ENCODE measurements around the gene ZNF705A. TPM values are rescaled to one million over a fixed set of nuclear protein-coding genes. Genes with fewer than 3 reads are reported as not detected.
"Not testable (repeated sequence)": the region's sequence is repeated elsewhere in the genome, so short reads cannot be mapped to it uniquely, and the experiment has no call there.

ZNF705A gene
- total RNA-seq: not detected
- not detected for polyA plus RNA-seq
- long read RNA-seq, donor 1: 0 reads
- long read RNA-seq, donor 2, partial matches to known transcripts: 0 of 1 reads
- long read RNA-seq, donor 2, other reads (novel, unspliced or antisense): 1 of 1 reads

GRCh38 chr12:8156845-8157244 is at the start of gene ZNF705A:
Gene ZNF705A, plus strand, starts transcription at chr12:8157015. Its CDS starts 15,611 bp downstream, at chr12:8172626.
- no peak for DNase-seq
- WGBS, 2 donors: 43 to 49% methylated on average over 3 of the region's 3 CpGs
- H3K4me1 ChIP-seq (ENCODE audit: control insufficient read depth in 1 of 2, insufficient read depth in 2 of 2, low read length in 2 of 2): no peaks in the 10 kb centered on the region
- H3K9me3 ChIP-seq (ENCODE audit: control insufficient read depth, low read length): no peaks in the 10 kb centered on the region
- no peaks in the 10 kb centered on the region for H3K36me3 ChIP-seq (ENCODE audit: control insufficient read depth in 1 of 2, insufficient read depth in 2 of 2, low read length in 1 of 2)
- ATAC-seq (ENCODE audit: low FRiP score): no peak
- no peak within 1 kb of the TSS for H3K27ac ChIP-seq (ENCODE audit: low read depth in 1 of 2, low read length in 2 of 2)
- H3K27me3 ChIP-seq (ENCODE audit: control insufficient read depth in 1 of 2, insufficient read depth in 2 of 2, low read length in 1 of 2): no peaks in the 10 kb centered on the region
- no peak within 1 kb of the TSS for H3K4me3 ChIP-seq (ENCODE audit: low read length in 2 of 2)
- intact Hi-C loops (cut with DNase I): no loop called here

GRCh38 chr12:8108808-8109398 is 47.9 kb upstream of the ZNF705A start:
- peak; percentile 89 for ATAC-seq (ENCODE audit: low FRiP score)
- peak; percentile 81 to 87 for DNase-seq
- Histone ChIP-seq H3K4me3 (ENCODE audit: low read length in 2 of 2) (no peak overlapping the region), H3K27me3 (ENCODE audit: control insufficient read depth in 1 of 2, insufficient read depth in 2 of 2, low read length in 1 of 2) (no peaks in the 10 kb centered on the region), H3K27ac (ENCODE audit: low read depth in 1 of 2, low read length in 2 of 2) (no peak overlapping the region), H3K4me1 (ENCODE audit: control insufficient read depth in 1 of 2, insufficient read depth in 2 of 2, low read length in 2 of 2) (no peaks in the 10 kb centered on the region), H3K9me3 (ENCODE audit: control insufficient read depth, low read length) (no peaks in the 10 kb centered on the region), H3K36me3 (ENCODE audit: control insufficient read depth in 1 of 2, insufficient read depth in 2 of 2, low read length in 1 of 2) (no peaks in the 10 kb centered on the region)
- intact Hi-C loops (cut with DNase I): loop anchor here (2.0 to 5.0 kb wide), 2 partner anchors 128 kb away; no protein-coding TSS in a partner anchor
- WGBS, 2 donors: 0 to 2% methylated on average over 3 of the region's 3 CpGs

GRCh38 chr12:8113117-8113516 is 43.7 kb upstream of the ZNF705A start:
- DNase-seq; ATAC-seq (ENCODE audit: low FRiP score); intact Hi-C loops (cut with DNase I); H3K36me3 ChIP-seq (ENCODE audit: control insufficient read depth in 1 of 2, insufficient read depth in 2 of 2, low read length in 1 of 2); H3K9me3 ChIP-seq (ENCODE audit: control insufficient read depth, low read length); H3K4me3 ChIP-seq (ENCODE audit: low read length in 2 of 2); H3K27me3 ChIP-seq (ENCODE audit: control insufficient read depth in 1 of 2, insufficient read depth in 2 of 2, low read length in 1 of 2); H3K27ac ChIP-seq (ENCODE audit: low read depth in 1 of 2, low read length in 2 of 2); H3K4me1 ChIP-seq (ENCODE audit: control insufficient read depth in 1 of 2, insufficient read depth in 2 of 2, low read length in 2 of 2): not testable (repeated sequence)
- 95% methylated on average over 4 of the region's 4 CpGs for WGBS, 2 donors

- DNase-seq (no peak), ATAC-seq (ENCODE audit: low FRiP score) (no peak)
- 89 to 94% methylated on average over 4 of the region's 4 CpGs for WGBS, 2 donors
- no peaks in the 10 kb centered on the region for H3K27me3 ChIP-seq (ENCODE audit: control insufficient read depth in 1 of 2, insufficient read depth in 2 of 2, low read length in 1 of 2)
- H3K4me1 ChIP-seq (ENCODE audit: control insufficient read depth in 1 of 2, insufficient read depth in 2 of 2, low read length in 2 of 2): no peaks in the 10 kb centered on the region
- no peak overlapping the region for H3K4me3 ChIP-seq (ENCODE audit: low read length in 2 of 2)
- intact Hi-C loops (cut with DNase I): no loop called here
- no peaks in the 10 kb centered on the region for H3K36me3 ChIP-seq (ENCODE audit: control insufficient read depth in 1 of 2, insufficient read depth in 2 of 2, low read length in 1 of 2)
- H3K27ac ChIP-seq (ENCODE audit: low read depth in 1 of 2, low read length in 2 of 2): no peak overlapping the region
- no peaks in the 10 kb centered on the region for H3K9me3 ChIP-seq (ENCODE audit: control insufficient read depth, low read length)
Observed at GRCh38 chr12:8120072-8120713, 36.6 kb upstream of the ZNF705A start.

GRCh38 chr12:8123124-8123912 is 33.5 kb upstream of the ZNF705A start, which contains the start of gene CLEC4A:
Gene CLEC4A, plus strand, starts transcription at chr12:8123617. Its CDS starts 262 bp downstream, at chr12:8123879.
- H3K9me3 ChIP-seq (ENCODE audit: control insufficient read depth, low read length): no peaks in the 10 kb centered on the region
- no peak for ATAC-seq (ENCODE audit: low FRiP score)
- no peaks in the 10 kb centered on the region for H3K36me3 ChIP-seq (ENCODE audit: control insufficient read depth in 1 of 2, insufficient read depth in 2 of 2, low read length in 1 of 2)
- H3K27ac ChIP-seq (ENCODE audit: low read depth in 1 of 2, low read length in 2 of 2): no peak within 1 kb of the TSS
- H3K27me3 ChIP-seq (ENCODE audit: control insufficient read depth in 1 of 2, insufficient read depth in 2 of 2, low read length in 1 of 2): no peaks in the 10 kb centered on the region
- no peaks in the 10 kb centered on the region for H3K4me1 ChIP-seq (ENCODE audit: control insufficient read depth in 1 of 2, insufficient read depth in 2 of 2, low read length in 2 of 2)
- no peak within 1 kb of the TSS for H3K4me3 ChIP-seq (ENCODE audit: low read length in 2 of 2)
- no peak for DNase-seq
- WGBS, 2 donors: 79 to 87% methylated on average over 5 of the region's 5 CpGs
- intact Hi-C loops (cut with DNase I): no loop called here

- no peaks in the 10 kb centered on the region for H3K9me3 ChIP-seq (ENCODE audit: control insufficient read depth, low read length)
- no peaks in the 10 kb centered on the region for H3K4me1 ChIP-seq (ENCODE audit: control insufficient read depth in 1 of 2, insufficient read depth in 2 of 2, low read length in 2 of 2)
- no peaks in the 10 kb centered on the region for H3K27me3 ChIP-seq (ENCODE audit: control insufficient read depth in 1 of 2, insufficient read depth in 2 of 2, low read length in 1 of 2)
- DNase-seq: no peak
- intact Hi-C loops (cut with DNase I): no loop called here
- ATAC-seq (ENCODE audit: low FRiP score): no peak
- WGBS, 2 donors: 77 to 78% methylated on average over 4 of the region's 4 CpGs
- peaks cover 0 to 6% of the 10 kb centered on the region in 2 donors for H3K36me3 ChIP-seq (ENCODE audit: control insufficient read depth in 1 of 2, insufficient read depth in 2 of 2, low read length in 1 of 2)
- no peak overlapping the region for H3K27ac ChIP-seq (ENCODE audit: low read depth in 1 of 2, low read length in 2 of 2)
- no peak overlapping the region for H3K4me3 ChIP-seq (ENCODE audit: low read length in 2 of 2)
Observed at GRCh38 chr12:8127138-8127537, 29.7 kb upstream of the ZNF705A start.

GRCh38 chr12:8133636-8134397 is 23.0 kb upstream of the ZNF705A start:
- H3K36me3 ChIP-seq (ENCODE audit: control insufficient read depth in 1 of 2, insufficient read depth in 2 of 2, low read length in 1 of 2); ATAC-seq (ENCODE audit: low FRiP score); H3K27ac ChIP-seq (ENCODE audit: low read depth in 1 of 2, low read length in 2 of 2); H3K4me1 ChIP-seq (ENCODE audit: control insufficient read depth in 1 of 2, insufficient read depth in 2 of 2, low read length in 2 of 2); H3K27me3 ChIP-seq (ENCODE audit: control insufficient read depth in 1 of 2, insufficient read depth in 2 of 2, low read length in 1 of 2); H3K9me3 ChIP-seq (ENCODE audit: control insufficient read depth, low read length); DNase-seq; H3K4me3 ChIP-seq (ENCODE audit: low read length in 2 of 2); intact Hi-C loops (cut with DNase I): not testable (repeated sequence)
- 93 to 95% methylated on average over 15 of the region's 18 CpGs for WGBS, 2 donors

- H3K27me3 ChIP-seq (ENCODE audit: control insufficient read depth in 1 of 2, insufficient read depth in 2 of 2, low read length in 1 of 2); H3K36me3 ChIP-seq (ENCODE audit: control insufficient read depth in 1 of 2, insufficient read depth in 2 of 2, low read length in 1 of 2); H3K9me3 ChIP-seq (ENCODE audit: control insufficient read depth, low read length); H3K4me1 ChIP-seq (ENCODE audit: control insufficient read depth in 1 of 2, insufficient read depth in 2 of 2, low read length in 2 of 2); intact Hi-C loops (cut with DNase I); H3K4me3 ChIP-seq (ENCODE audit: low read length in 2 of 2); ATAC-seq (ENCODE audit: low FRiP score); DNase-seq; H3K27ac ChIP-seq (ENCODE audit: low read depth in 1 of 2, low read length in 2 of 2): not testable (repeated sequence)
- 92 to 96% methylated on average over 22 to 23 of the region's 23 CpGs for WGBS, 2 donors
Observed at GRCh38 chr12:8134398-8134930, 22.4 kb upstream of the ZNF705A start.
